Vagina (tissue), 2 donors: Measurements from ENCODE around the gene EXOC6B. TPM values are rescaled to one million over a fixed set of nuclear protein-coding genes. Genes with fewer than 3 reads are reported as not detected.
A peak's percentile ranks its signal among the peaks of the same experiment; 100 is the strongest.

ENCODE experiments used
- DNase-seq, 2 donors: peaks; one replicate each; pipeline ENCODE4 v3.0.0-alpha.2; 2017; ENCODE audit errors: extremely low spot score in 2 of 2
- H3K27ac ChIP-seq: fragments of 200-600 bp; sonication (generic); one replicate; pipeline ENCODE4 v1.5.1; 2019
- H3K27me3 ChIP-seq: fragments of 200-600 bp; sonication (generic); one replicate; pipeline ENCODE4 v1.5.1; 2019
- H3K36me3 ChIP-seq, 2 donors: fragments of 200-600 bp; sonication (generic); one replicate each; pipeline ENCODE4 v1.5.1; 2017 to 2019
- H3K4me1 ChIP-seq: fragments of 200-600 bp; sonication (generic); one replicate; pipeline ENCODE4 v1.5.1; 2019
- H3K4me3 ChIP-seq, 2 donors: fragments of 200-600 bp; sonication (generic); 1 replicate in 1 of 2; 2 replicates in 1 of 2; pipeline ENCODE4 v1.5.1; 2016 to 2019
- H3K9me3 ChIP-seq: fragments of 200-600 bp; sonication (generic); one replicate; pipeline ENCODE4 v1.5.1; 2019
- POLR2A ChIP-seq, 2 donors: fragments of 450-650 bp; IDR thresholded peaks; one replicate each; pipeline ENCODE4 v1.6.1; 2017; ENCODE audit warnings: antibody characterized with exemption in 2 of 2, mild to moderate bottlenecking in 2 of 2, moderate library complexity in 2 of 2
- POLR2AphosphoS5 ChIP-seq, 2 donors: sonication (generic); formaldehyde crosslinking; IDR thresholded peaks; one replicate each; pipeline ENCODE4 v1.9.0; 2017; ENCODE audit warnings: antibody characterized with exemption in 2 of 2, mild to moderate bottlenecking in 2 of 2, low read depth in 1 of 2; ENCODE audit not compliant: insufficient read depth in 1 of 2
- intact Hi-C: fragments of 100-400 bp; cut with DNase I; formaldehyde crosslinking; loops from one replicate; pipeline ENCODE4 v1.15.1; 2023
- total RNA-seq: library from RNA; depleted of rRNA; stranded (reverse); fragments of >200 nt; gene quantifications from one replicate; pipeline ENCODE4 v1.2.3, GENCODE V29; 2016
- TF ChIP-seq, protein P1 (sequence below), 3 experiments: fragments of 450-650 bp in 2 of 3; fragments of 200-600 bp in 1 of 3; sonication (generic) in 1 of 3; IDR thresholded peaks; one replicate each; pipeline ENCODE4 v1.5.1; 2017 to 2019; ENCODE audit warnings: antibody characterized with exemption in 3 of 3, mild to moderate bottlenecking in 2 of 3, moderate library complexity in 2 of 3

EXOC6B gene
- total RNA-seq, 1 donor from 2014 or later: 41.5 TPM

DNA sequence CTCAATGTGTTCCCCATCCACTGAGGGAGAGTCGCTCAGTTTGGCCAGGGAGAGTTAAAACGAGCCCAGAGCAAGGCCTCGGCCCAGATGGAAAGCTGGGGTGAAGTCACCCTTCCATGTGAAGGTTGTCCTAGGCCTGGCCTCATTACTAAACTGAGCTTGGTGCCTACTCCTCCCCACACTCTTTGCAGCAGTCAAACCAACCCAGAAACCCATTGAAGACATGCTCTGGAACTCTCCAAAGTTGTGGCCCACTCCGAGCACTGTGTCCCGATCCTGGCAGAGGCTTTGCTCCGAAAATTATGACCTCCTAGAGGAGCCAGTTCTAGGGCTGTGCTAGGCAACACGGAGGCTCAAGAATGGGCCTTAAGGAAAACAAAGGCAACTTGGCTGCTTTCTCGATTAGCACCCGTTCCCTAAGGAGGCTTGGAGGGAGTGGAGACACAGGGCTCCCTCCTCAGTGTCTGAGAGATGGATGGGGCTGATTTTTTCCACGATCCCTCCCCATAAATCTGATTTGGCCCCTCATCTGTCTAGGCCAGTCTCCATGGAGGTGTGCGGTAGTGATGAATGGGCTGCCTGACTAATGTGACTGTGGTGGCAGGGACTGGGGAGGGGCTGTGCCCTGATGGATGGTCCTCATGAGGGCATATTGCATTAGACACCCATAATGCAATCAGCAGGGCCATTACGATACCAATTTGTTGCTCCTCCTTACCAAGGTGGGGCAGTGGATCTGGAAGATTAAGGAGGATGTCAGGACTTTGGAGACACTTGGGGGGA is 666.4 kb downstream of the EXOC6B start:
- Histone ChIP-seq H3K36me3 (no peaks in the 10 kb centered on the region), H3K4me1 (no peaks in the 10 kb centered on the region), H3K4me3 (no peak overlapping the region), H3K9me3 (no peaks in the 10 kb centered on the region), H3K27ac (no peak overlapping the region), H3K27me3 (no peaks in the 10 kb centered on the region)
- TF ChIP-seq, protein P1, sequence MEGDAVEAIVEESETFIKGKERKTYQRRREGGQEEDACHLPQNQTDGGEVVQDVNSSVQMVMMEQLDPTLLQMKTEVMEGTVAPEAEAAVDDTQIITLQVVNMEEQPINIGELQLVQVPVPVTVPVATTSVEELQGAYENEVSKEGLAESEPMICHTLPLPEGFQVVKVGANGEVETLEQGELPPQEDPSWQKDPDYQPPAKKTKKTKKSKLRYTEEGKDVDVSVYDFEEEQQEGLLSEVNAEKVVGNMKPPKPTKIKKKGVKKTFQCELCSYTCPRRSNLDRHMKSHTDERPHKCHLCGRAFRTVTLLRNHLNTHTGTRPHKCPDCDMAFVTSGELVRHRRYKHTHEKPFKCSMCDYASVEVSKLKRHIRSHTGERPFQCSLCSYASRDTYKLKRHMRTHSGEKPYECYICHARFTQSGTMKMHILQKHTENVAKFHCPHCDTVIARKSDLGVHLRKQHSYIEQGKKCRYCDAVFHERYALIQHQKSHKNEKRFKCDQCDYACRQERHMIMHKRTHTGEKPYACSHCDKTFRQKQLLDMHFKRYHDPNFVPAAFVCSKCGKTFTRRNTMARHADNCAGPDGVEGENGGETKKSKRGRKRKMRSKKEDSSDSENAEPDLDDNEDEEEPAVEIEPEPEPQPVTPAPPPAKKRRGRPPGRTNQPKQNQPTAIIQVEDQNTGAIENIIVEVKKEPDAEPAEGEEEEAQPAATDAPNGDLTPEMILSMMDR (IDR thresholded peaks at IDR 0.05): no peak
- TF ChIP-seq POLR2AphosphoS5 (IDR thresholded peaks at IDR 0.05; ENCODE audit: insufficient read depth in 1 of 2, low read depth in 1 of 2) (no peak), POLR2A (IDR thresholded peaks at IDR 0.05) (no peak)
- DNase-seq: peak; percentile 67 to 84
- intact Hi-C loops: no loop called here

DNA sequence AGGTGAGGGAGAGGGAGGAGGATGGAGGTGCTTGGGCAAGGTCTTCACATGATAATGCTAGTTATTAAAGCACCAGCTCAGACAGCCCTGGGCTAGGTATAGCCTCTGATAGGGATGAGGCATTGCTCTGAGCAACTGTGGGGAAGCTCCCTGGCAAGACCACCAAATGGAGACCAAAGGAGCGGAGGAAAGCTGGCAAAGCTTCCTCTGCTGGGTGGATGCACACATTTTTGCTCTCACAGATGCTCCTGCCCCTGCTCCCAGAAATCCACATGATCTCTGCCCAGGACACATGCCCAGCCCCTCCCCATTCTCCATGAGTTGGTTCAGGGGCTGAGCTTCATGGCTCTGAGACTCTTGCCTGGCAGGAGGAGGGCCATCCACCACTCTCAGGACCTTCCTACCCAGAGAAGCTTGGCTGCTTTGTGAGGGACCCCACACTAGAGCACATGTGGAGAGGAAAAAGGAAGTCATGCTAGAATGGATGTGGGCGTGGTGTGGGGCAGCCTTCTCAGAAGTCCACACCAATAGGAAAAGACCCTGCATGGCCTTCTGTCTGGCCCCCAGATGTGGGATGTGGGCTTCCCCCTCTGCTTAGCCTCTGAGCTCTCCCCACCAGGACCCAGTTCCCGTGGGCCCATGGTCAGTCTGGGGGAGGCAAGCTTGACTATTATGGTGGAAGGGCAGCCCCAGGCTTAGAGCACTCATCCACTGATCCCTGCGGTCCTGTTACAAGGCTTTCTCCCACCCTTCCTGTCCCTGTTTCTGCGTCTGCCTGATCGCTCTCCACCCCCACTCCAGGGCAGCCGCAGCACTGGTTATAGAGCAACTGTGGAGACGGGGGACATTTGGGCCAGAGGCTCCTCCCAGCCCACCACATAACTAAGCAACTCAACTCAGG is 667.7 kb downstream of the EXOC6B start:
- intact Hi-C loops: no loop called here
- no peaks in the 10 kb centered on the region for H3K9me3 ChIP-seq
- no peaks in the 10 kb centered on the region for H3K4me1 ChIP-seq
- no peak overlapping the region for H3K4me3 ChIP-seq
- no peak for TF ChIP-seq POLR2A (IDR thresholded peaks at IDR 0.05)
- no peak for TF ChIP-seq POLR2AphosphoS5 (IDR thresholded peaks at IDR 0.05; ENCODE audit: insufficient read depth in 1 of 2, low read depth in 1 of 2)
- TF ChIP-seq, protein P1 (IDR thresholded peaks at IDR 0.05): no peak
- DNase-seq: peak; percentile 74 to 81
- no peaks in the 10 kb centered on the region for H3K36me3 ChIP-seq
- H3K27me3 ChIP-seq: no peaks in the 10 kb centered on the region
- H3K27ac ChIP-seq: no peak overlapping the region

DNA sequence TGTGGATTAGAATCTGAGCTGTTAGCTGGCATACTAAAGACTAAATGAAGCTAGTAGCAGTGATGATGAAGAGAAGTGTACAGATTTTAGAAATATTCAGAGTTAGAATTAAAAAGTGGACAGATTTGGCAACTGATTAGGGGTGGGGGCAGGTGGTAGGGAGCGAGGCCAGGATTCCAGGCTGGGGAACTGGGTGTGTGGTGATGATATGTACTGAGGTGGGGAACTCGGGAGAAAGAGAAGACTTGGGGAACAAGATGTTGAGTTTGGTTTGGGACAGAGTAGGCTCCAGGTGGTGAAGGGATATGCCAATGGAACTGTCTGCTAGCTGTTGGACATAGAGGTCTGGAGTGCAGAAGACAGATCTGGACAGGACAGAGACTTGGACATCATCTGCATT is 669.0 kb downstream of the EXOC6B start:
- TF ChIP-seq POLR2AphosphoS5 (IDR thresholded peaks at IDR 0.05; ENCODE audit: insufficient read depth in 1 of 2, low read depth in 1 of 2): no peak
- TF ChIP-seq, protein P1 (IDR thresholded peaks at IDR 0.05): no peak
- no peak for TF ChIP-seq POLR2A (IDR thresholded peaks at IDR 0.05)
- no peaks in the 10 kb centered on the region for H3K27me3 ChIP-seq
- DNase-seq: peak; percentile 55 to 71

DNA sequence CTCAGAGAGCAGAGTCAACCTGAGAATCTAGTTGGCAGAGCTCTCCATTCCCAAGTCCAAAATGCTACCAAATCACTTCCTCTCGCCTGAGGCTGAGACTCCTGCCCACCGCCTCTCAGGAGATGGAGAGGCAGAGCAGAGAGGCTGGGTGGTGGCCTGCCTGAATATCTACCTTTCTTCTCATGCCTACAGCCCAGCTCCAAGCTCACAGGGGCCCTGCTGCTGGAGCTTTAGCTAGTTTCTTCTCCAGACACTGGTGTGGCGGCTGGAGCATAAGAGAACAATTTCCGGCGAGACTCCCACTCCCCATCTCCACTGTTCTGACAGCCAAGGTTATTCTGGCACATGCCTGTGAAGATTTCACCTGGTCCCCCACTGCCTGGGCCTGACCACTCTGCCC is 670.1 kb downstream of the EXOC6B start:
- Histone ChIP-seq H3K9me3 (no peaks in the 10 kb centered on the region), H3K4me3 (no peak overlapping the region), H3K27ac (no peak overlapping the region), H3K36me3 (no peaks in the 10 kb centered on the region), H3K27me3 (no peaks in the 10 kb centered on the region), H3K4me1 (no peaks in the 10 kb centered on the region)
- TF ChIP-seq POLR2AphosphoS5 (IDR thresholded peaks at IDR 0.05; ENCODE audit: insufficient read depth in 1 of 2, low read depth in 1 of 2): no peak
- TF ChIP-seq, protein P1 (IDR thresholded peaks at IDR 0.05): no peak
- TF ChIP-seq POLR2A (IDR thresholded peaks at IDR 0.05): no peak
- intact Hi-C loops: no loop called here
- DNase-seq: peak; percentile 31 to 37

More for the DNA sequence above, 669.0 kb downstream of the EXOC6B start:
- intact Hi-C loops: no loop called here
- Histone ChIP-seq H3K9me3 (no peaks in the 10 kb centered on the region), H3K36me3 (no peaks in the 10 kb centered on the region), H3K27ac (no peak overlapping the region), H3K4me1 (no peaks in the 10 kb centered on the region), H3K4me3 (no peak overlapping the region)
